ENCODE measurements around the gene ZNF837. TPM values are rescaled to one million over a fixed set of nuclear protein-coding genes. Genes with fewer than 3 reads are reported as not detected.

ZNF837 gene
- total RNA-seq, 1 experiment from 2014 or later: 3.3 TPM

- no peaks in the 10 kb centered on the region for H3K9me3 ChIP-seq (ENCODE audit: insufficient read depth, low read depth)
- H3K4me3 ChIP-seq: no peak overlapping the region
- H2AFZ ChIP-seq: no peak overlapping the region
- ChIA-PET CTCF (no interaction called here), POLR2A (ENCODE audit: unreplicated experiment) (no interaction called here)
- BruUV-seq (replicated peaks): no TSS peak
- TF ChIP-seq EZH2 (IDR thresholded peaks at IDR 0.05; ENCODE audit: low read depth) (no peak), CTCF (conservative IDR thresholded peaks at IDR 0.05) (no peak)
- no peaks in the 10 kb centered on the region for H4K20me1 ChIP-seq (ENCODE audit: insufficient read depth)
- H3K36me3 ChIP-seq (ENCODE audit: low read depth): no peaks in the 10 kb centered on the region
- H3K27me3 ChIP-seq (ENCODE audit: insufficient read depth, low read depth): no peaks in the 10 kb centered on the region
- intact Hi-C loops (cut with micrococcal nuclease; ENCODE audit: unreplicated experiment): no loop called here
- no peaks in the 10 kb centered on the region for H3K9me2 ChIP-seq (ENCODE audit: insufficient read depth)
- no peaks in the 10 kb centered on the region for H3F3A ChIP-seq (ENCODE audit: insufficient read depth, low read depth)
- no peak for DNase-seq
- H3K79me2 ChIP-seq (ENCODE audit: low read depth): no peaks in the 10 kb centered on the region
- no peak overlapping the region for H3K4me2 ChIP-seq
- no peak overlapping the region for H3K27ac ChIP-seq
- H3K4me1 ChIP-seq (replicated peaks; ENCODE audit: insufficient read depth): no peaks in the 10 kb centered on the region
These were observed 13.0 kb downstream of the ZNF837 start for GRCh38 chr19:58367698-58368454.

GRCh38 chr19:58366585-58367430 is 14.0 kb downstream of the ZNF837 start:
- Histone ChIP-seq H3F3A (ENCODE audit: insufficient read depth, low read depth) (no peaks in the 10 kb centered on the region; the same call in 1 of the 2 replicates), H3K27me3 (ENCODE audit: insufficient read depth, low read depth) (no peaks in the 10 kb centered on the region), H3K4me3 (no peak overlapping the region), H3K36me3 (ENCODE audit: low read depth) (no peaks in the 10 kb centered on the region), H3K9me3 (ENCODE audit: insufficient read depth, low read depth) (no peaks in the 10 kb centered on the region), H2AFZ (no peak overlapping the region), H3K79me2 (ENCODE audit: low read depth) (no peaks in the 10 kb centered on the region), H3K4me1 (replicated peaks; ENCODE audit: insufficient read depth) (no peaks in the 10 kb centered on the region), H3K9me2 (ENCODE audit: insufficient read depth) (no peaks in the 10 kb centered on the region), H4K20me1 (ENCODE audit: insufficient read depth) (no peaks in the 10 kb centered on the region), H3K27ac (no peak overlapping the region), H3K4me2 (no peak overlapping the region)
- CTCF ChIA-PET: no interaction called here
- no peak for TF ChIP-seq EZH2 (IDR thresholded peaks at IDR 0.05; ENCODE audit: low read depth)
- POLR2A ChIA-PET (ENCODE audit: unreplicated experiment): no interaction called here
- intact Hi-C loops (cut with micrococcal nuclease; ENCODE audit: unreplicated experiment): no loop called here
- no TSS peak for BruUV-seq (replicated peaks)
- no peak for DNase-seq

- Histone ChIP-seq H3K36me3 (ENCODE audit: low read depth) (no peaks in the 10 kb centered on the region), H3K27ac (no peak overlapping the region), H3K4me1 (replicated peaks; ENCODE audit: insufficient read depth) (no peaks in the 10 kb centered on the region), H3K79me2 (ENCODE audit: low read depth) (peaks cover 8% of the 10 kb centered on the region), H4K20me1 (ENCODE audit: insufficient read depth) (no peaks in the 10 kb centered on the region), H3K9me3 (ENCODE audit: insufficient read depth, low read depth) (no peaks in the 10 kb centered on the region), H2AFZ (no peak overlapping the region), H3K27me3 (ENCODE audit: insufficient read depth, low read depth) (no peaks in the 10 kb centered on the region), H3F3A (ENCODE audit: insufficient read depth, low read depth) (no peaks in the 10 kb centered on the region; the same call in 1 of the 2 replicates), H3K4me3 (no peak overlapping the region), H3K4me2 (no peak overlapping the region), H3K9me2 (ENCODE audit: insufficient read depth) (no peaks in the 10 kb centered on the region)
- CTCF ChIA-PET: no interaction called here
- TF ChIP-seq EZH2 (IDR thresholded peaks at IDR 0.05; ENCODE audit: low read depth) (no peak), CTCF (conservative IDR thresholded peaks at IDR 0.05) (no peak)
- intact Hi-C loops (cut with micrococcal nuclease; ENCODE audit: unreplicated experiment): loop anchor here (5.0 kb wide), 3 partner anchors 43 to 103 kb away; partner anchors contain the start of genes ZNF324, ZNF324B and ZNF584
- POLR2A ChIA-PET (ENCODE audit: unreplicated experiment): interaction anchor here (0.6 kb wide), 1 partner anchor 135 kb away, joined by 3 read pairs; no protein-coding TSS in a partner anchor
- DNase-seq: no peak
- no TSS peak for BruUV-seq (replicated peaks)
These were observed 16.7 kb downstream of the ZNF837 start for GRCh38 chr19:58364146-58364545.

All from PC-9 (cell line).